ENCODE data around the gene MYO18A.

DNA sequence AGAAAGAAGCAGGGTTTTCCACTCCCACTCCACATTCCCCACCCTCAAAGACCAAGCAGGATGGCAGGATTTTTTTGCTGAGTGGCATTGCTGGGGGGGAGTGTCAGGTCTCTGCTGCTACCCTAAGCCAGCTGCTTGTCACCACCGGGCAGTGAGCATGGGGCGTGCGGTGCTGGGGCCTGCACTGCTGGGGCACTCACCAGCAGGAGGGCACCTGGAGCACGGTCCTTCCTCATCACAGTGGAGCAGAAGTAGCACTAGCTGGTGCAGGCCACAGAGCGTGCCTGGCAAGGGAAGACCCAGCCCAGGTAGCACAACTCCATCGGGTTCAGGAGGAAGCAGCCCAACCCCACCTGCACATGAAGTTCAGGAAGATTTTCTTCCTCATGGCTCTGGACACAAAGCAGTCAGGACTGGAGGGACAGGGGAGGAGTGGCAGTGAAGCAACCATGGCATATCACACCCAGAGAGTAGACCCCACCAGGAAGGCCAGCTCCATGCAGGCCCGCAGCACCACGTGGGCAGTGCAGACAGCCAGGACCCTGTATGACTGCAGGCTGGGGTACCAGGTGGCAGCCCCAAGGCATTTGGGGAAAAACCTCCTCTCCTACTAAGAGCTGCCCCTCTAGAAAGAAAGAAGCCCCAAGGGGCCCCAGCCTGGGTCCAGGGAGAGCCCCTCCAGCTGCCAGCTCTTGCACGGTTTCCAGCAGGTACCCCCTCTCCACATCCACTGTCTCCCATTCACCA is 16.7 kb upstream of the MYO18A start:
- TF ChIP-seq CTCF (optimal IDR thresholded peaks at IDR 0.05 in 1 of 3, IDR thresholded peaks at IDR 0.05 in 1 of 3, conservative IDR thresholded peaks at IDR 0.05 in 1 of 3; ENCODE audit: extremely low read depth in 1 of 3, insufficient read depth in 2 of 3, low read length in 3 of 3) (no peak), EZH2 (IDR thresholded peaks at IDR 0.05; ENCODE audit: low read length) (no peak)

Measured in keratinocyte (primary cell).